Esophagus (tissue), 2 donors: Measurements from ENCODE around the gene CSF2RB. TPM values are rescaled to one million over a fixed set of nuclear protein-coding genes. Genes with fewer than 3 reads are reported as not detected.

Experiments used
- H3K27ac ChIP-seq, 2 donors: one replicate each; pipeline ENCODE4 v1.5.1; 2013; ENCODE audit warnings: low read depth in 2 of 2, mild to moderate bottlenecking in 2 of 2, inconsistent platforms in 1 of 2, low read length in 1 of 2, moderate library complexity in 1 of 2
- H3K27me3 ChIP-seq, 2 donors: one replicate each; pipeline ENCODE4 v1.6.1; 2013; ENCODE audit warnings: low read length in 2 of 2, control low read depth in 1 of 2, mild to moderate bottlenecking in 1 of 2; ENCODE audit not compliant: insufficient read depth in 2 of 2, control insufficient read depth in 1 of 2
- H3K36me3 ChIP-seq, 2 donors: one replicate each; pipeline ENCODE4 v1.6.1; 2013; ENCODE audit warnings: low read length in 1 of 2; ENCODE audit not compliant: control insufficient read depth in 2 of 2, insufficient read depth in 2 of 2
- H3K4me1 ChIP-seq, 2 donors: one replicate each; pipeline ENCODE4 v1.6.1; 2013; ENCODE audit warnings: low read length in 1 of 2; ENCODE audit not compliant: control insufficient read depth in 2 of 2, insufficient read depth in 2 of 2
- H3K4me3 ChIP-seq, 2 donors: one replicate each; pipeline ENCODE4 v1.5.1; 2013; ENCODE audit warnings: low read length in 2 of 2, mild to moderate bottlenecking in 2 of 2, low read depth in 1 of 2, moderate library complexity in 1 of 2
- H3K9me3 ChIP-seq, 2 donors: one replicate each; pipeline ENCODE4 v1.6.1; 2013; ENCODE audit warnings: mild to moderate bottlenecking in 2 of 2, low read depth in 1 of 2, low read length in 1 of 2, moderate library complexity in 1 of 2; ENCODE audit not compliant: control insufficient read depth in 2 of 2, insufficient read depth in 1 of 2
- WGBS, 2 donors: extraction: QIAGEN DNeasy Blood & Tissue Kit; methylation state at CpG; one replicate each; pipeline ENCODE4 v1.1.7; 2013; 5-methylcytosine and 5-hydroxymethylcytosine counted together
- polyA plus RNA-seq, 2 donors: library from polyadenylated mRNA; stranded (reverse); fragments of 200-250 nt; gene quantifications; one replicate each; pipeline ENCODE4 v1.2.3, GENCODE V29; 2013
- donor health status: healthy with polysubstance abuse.
- donor health status: Bipolar disorder and iron deficiency.

CSF2RB gene
- polyA plus RNA-seq, 2 donors = 0.75 to 1.5 TPM

DNA sequence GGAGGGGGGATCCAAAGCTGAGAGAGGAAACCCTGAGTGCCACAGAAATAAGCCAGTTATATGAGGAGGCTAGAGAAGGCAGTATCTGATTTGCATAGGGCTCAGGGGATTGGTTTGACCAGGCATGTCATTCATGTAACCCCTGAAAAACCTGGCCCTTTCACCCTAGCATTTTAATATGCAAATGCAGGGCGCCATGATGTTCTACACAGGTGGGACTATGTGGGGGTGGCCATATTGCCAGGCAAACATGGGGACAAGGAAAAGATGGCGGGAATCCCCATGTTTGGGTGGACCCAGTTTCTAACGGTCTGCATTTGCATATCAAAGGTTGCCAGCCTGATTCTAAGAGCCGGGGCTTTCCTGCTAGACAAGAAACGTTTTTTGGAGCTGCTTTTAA lies 27.2 kb downstream of the CSF2RB start:
- Histone ChIP-seq H3K27me3 (no peaks in the 10 kb centered on the region), H3K4me1 (no peaks in the 10 kb centered on the region), H3K27ac (no peak overlapping the region), H3K4me3 (no peak overlapping the region), H3K9me3 (no peaks in the 10 kb centered on the region), H3K36me3 (no peaks in the 10 kb centered on the region)
- WGBS, 2 donors = 46 to 53% methylated on average over 5 of the region's 5 CpGs

DNA sequence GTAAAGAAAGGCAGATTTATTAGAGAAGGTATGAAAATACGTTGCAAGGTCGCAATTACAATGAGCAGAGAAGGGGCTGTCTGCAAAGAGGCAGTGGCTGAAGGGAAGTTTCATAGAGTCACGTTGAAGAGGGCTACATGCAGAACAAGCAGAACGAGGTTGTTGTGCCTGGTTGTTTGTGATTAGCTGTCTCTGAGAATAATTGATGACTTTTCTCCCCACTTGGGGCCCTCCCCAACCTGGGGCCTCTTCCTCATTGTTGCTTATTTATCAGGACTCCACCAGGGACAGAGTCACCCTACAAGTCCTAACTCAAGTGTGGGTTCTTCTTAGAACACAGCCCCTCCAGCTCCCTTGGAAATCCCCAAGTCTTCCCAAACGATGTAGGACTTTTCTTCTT lies 29.1 kb downstream of the CSF2RB start:
- no peaks in the 10 kb centered on the region for H3K4me1 ChIP-seq
- 46 to 52% methylated on average over 5 of the region's 5 CpGs for WGBS, 2 donors
- H3K4me3 ChIP-seq = no peak overlapping the region
- peak overlapping the region; percentile 10 to 52 for H3K27ac ChIP-seq
- no peaks in the 10 kb centered on the region for H3K27me3 ChIP-seq
- peaks cover 0 to 1% of the 10 kb centered on the region in 2 donors for H3K9me3 ChIP-seq
- no peaks in the 10 kb centered on the region for H3K36me3 ChIP-seq

DNA sequence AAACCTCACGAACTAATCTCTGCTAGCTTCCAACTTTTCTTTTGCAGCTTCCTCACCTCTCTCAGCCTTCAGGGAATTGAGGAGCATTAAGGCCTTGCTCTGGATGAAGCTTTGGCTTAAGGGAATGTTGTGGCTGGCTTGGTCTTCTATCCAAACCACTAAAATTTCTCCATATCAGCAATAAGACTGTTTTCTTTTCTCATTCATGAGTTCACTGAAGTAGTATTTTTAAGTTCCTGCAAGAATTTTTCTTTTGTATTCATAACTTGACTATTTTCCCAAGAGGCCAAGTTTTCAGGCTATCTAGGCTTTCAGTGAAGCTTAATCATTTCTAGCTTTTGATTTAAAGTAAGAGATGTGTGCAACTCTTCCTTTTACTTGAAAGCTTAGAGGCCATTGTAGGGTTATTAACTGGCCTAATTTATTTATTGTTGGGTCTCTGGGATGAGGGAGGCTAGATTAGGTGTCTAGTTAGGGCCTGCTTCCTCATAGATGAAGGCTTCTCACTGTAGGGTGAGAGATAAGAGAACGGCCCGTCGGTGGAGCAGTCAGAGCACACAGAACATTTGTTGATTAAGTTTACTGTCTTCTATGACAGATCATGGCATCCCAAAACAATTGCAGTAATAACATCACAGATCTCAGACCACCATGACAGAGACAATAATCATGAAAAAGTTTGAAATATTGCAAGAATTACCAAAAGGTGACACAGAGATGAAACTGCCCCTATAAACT lies 33.2 kb downstream of the CSF2RB start:
- Histone ChIP-seq H3K27me3 (no peaks in the 10 kb centered on the region), H3K4me1 (no peaks in the 10 kb centered on the region), H3K36me3 (no peaks in the 10 kb centered on the region), H3K9me3 (peaks cover 0 to 2% of the 10 kb centered on the region in 2 donors), H3K27ac (no peak overlapping the region), H3K4me3 (no peak overlapping the region)
- WGBS, 2 donors = 55 to 75% methylated on average over 4 of the region's 4 CpGs

DNA sequence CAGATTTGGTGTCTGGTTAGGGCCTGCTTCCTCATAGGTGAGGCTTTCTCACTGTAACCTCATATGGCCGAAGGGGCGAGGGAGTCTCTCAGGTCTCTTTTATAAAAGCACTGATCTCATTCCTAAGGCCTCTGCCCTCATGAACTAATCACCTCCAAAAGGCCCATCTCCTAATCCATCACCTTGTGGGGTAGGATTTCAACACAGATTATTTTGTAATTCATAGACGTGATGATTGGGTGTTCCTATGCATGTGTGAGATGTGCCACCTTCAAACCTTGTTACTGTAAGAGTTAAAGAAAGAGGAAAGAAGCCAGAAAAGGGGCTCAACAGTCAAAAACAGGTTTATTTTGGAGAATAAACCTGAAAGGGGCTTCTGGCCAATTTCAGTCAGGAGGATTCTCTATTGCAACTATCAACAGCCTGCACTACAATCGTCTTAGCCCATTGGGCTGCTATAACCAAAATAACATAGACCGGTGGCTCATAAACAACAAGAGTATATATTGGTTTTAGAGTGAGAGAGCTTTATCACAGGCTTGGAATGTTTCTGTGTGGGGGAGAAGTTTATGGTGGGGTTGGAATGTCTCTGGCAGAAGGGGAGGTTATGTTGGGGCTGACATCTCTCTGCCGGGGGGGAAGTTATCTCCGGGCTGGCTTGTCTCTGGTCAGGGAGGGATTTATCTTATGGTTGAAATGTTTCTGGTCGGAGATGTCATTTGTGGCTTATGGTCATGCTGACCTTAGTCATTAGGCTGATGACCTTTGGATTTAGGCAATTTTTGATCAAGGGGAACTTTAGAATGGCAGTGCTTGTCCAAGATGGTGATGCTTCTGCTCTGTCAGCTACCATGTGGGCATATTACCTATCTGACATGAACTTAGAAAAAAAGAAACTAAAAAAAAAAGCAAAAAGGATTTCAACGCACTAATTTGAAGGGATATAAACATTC lies 35.1 kb downstream of the CSF2RB start:
- no peaks in the 10 kb centered on the region for H3K36me3 ChIP-seq
- WGBS, 2 donors = 75 to 78% methylated on average over 9 of the region's 9 CpGs
- H3K27me3 ChIP-seq = no peaks in the 10 kb centered on the region

DNA sequence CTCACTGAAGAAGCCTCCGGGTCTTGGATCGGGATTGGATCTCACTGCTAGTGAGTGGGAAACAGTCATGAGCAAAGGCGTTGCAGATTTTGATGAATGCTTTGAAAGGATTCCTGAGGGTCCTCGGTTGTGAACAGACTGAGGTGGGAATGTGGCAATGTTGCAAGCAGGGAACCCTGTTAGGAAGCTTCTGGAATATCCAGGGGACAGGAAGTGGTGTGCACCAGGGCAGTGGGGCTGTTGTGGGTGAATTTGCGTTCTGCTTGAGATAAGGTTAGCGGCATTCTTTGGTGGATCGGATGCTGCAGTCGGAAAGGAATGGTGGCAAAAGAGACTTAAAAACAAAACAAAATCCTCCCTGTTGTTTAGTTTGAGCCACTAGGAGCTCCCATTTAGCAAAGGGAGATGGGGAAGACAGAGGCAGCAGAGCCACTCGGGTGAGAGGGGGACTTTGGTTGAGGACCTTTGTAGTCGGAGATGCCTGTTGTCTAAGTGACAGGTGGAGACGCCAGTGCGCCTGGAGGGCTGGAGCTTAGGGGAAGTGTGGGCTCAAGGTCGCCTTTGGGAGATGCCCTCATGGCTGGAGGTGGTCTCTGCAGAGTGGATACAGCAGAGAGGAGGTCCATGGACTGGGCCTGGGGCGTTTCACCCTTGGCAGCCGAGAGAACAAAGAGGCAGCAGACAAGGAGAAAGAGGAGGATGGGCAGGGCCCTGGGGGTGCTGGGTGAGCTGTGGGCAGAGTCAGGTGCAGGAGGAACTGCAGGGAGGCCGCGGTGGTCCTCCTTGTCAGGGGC lies 37.6 kb downstream of the CSF2RB start:
- Histone ChIP-seq H3K9me3 (peaks cover 0 to 2% of the 10 kb centered on the region in 2 donors), H3K36me3 (no peaks in the 10 kb centered on the region), H3K4me3 (no peak overlapping the region), H3K4me1 (peaks cover 0 to 2% of the 10 kb centered on the region in 2 donors), H3K27ac (no peak overlapping the region), H3K27me3 (no peaks in the 10 kb centered on the region)
- WGBS, 2 donors = 78 to 88% methylated on average over 17 of the region's 17 CpGs

More for the DNA sequence above, 35.1 kb downstream of the CSF2RB start:
- Histone ChIP-seq H3K4me1 (no peaks in the 10 kb centered on the region), H3K9me3 (peaks cover 0 to 2% of the 10 kb centered on the region in 2 donors), H3K27ac (no peak overlapping the region), H3K4me3 (no peak overlapping the region)

DNA sequence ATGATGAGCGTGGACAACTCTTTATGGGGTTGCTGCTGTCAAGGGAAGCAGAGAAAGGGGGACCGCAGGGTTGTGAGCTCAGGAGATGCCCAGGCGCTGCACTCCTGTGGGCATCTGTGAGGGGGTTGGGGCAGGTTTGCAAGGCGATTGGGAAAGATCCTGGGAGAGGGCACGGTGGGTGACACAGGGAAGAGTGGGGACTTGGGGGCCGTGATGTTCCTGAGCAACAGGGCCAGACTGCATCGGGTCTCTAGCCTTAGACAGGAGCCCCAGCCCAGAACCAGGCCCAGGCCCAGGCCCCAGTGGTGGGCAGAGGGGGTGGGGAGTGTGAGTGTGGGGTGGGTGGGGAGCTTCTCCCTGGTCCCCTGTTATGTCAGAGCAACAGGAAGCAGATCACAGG lies 38.3 kb downstream of the CSF2RB start:
- Histone ChIP-seq H3K4me1 (peaks cover 0 to 2% of the 10 kb centered on the region in 2 donors), H3K27ac (no peak overlapping the region), H3K27me3 (no peaks in the 10 kb centered on the region), H3K36me3 (no peaks in the 10 kb centered on the region), H3K9me3 (peaks cover 0 to 2% of the 10 kb centered on the region in 2 donors), H3K4me3 (no peak overlapping the region)
- WGBS, 2 donors = 83 to 86% methylated on average over 7 of the region's 7 CpGs

DNA sequence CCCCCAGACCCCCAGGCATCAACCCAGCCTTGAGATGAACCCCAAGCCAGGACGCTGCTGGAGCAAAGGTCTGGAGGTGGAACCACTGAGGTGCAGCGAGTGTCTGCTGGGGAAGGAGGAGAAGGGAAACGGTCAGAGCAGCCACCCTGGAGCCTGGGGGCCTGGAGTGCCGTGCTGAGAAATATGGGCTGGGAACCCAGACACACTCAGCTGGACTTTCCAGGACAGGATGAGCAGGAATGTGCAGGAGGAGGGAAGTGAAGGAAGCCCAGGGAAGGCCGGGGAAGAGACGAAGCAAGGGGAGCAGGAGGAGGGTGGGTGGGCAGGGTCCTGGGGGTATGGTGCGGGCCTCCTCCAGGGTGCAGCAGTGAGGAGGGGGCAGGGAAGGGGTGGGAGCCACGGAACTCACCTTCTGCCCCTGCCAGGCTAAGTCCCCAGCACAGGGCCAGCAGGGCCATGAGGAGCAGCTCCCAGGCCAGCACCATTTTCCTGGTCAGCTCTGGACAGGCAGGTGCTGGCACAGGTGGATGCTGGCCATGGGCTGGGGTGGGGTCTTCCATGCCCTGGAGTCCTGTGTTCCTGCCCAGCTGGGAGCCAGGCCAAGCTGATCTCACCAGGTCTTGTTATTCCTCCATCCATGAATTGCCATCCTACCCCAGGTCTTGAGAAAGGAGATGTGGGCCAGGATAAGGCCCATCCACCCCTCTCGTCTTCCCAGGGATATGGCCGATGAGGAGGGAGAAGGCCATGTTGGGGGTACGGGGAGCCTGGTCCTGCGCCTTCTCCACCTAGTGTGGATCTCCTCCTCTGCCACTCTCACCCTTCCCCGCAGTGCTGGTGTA lies 40.0 kb downstream of the CSF2RB start:
- H3K27me3 ChIP-seq = no peaks in the 10 kb centered on the region
- no peak overlapping the region for H3K27ac ChIP-seq
- H3K9me3 ChIP-seq = no peaks in the 10 kb centered on the region
- H3K4me1 ChIP-seq = peaks cover 0 to 2% of the 10 kb centered on the region in 2 donors
- no peak overlapping the region for H3K4me3 ChIP-seq
- 78 to 81% methylated on average over 13 of the region's 13 CpGs for WGBS, 2 donors
- no peaks in the 10 kb centered on the region for H3K36me3 ChIP-seq

DNA sequence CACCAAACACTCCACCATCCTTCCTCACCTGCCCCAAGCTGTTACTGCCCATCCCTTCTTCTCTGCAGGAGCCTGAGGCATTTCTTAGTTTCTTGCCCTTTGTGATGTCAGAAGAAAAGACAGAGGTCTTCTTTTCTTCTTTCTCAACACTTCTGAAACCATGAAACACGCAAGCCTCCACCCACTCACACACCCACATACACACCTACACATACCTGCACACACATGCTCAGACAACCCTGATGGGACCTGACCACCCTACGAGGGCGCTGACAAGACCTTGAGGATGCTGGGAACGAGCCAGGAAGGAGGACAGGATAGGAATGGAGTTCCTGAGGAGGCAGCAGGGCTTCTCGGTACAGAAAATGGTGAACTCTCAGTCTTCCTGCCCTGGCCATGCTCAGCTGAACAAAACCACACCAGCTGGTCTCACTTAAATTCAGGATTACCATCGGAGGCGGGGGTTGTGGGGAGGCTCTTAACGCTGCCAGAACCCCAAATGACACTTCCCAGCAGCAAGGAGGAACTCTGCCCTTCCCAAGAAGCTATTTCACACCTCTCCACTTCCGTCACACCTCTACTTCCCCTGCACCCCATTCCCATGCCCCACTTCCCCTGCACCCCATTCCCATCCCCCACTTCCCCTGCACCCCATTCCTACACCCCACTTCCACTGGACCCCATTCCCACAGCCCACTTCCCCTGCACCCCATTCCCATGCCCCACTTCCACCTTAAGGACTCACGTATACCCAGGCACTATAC lies 41.0 kb downstream of the CSF2RB start:
- 53 to 66% methylated on average over 10 of the region's 10 CpGs for WGBS, 2 donors
- Histone ChIP-seq H3K4me1 (peaks cover 0 to 2% of the 10 kb centered on the region in 2 donors), H3K36me3 (no peaks in the 10 kb centered on the region), H3K4me3 (no peak overlapping the region), H3K27me3 (no peaks in the 10 kb centered on the region), H3K9me3 (no peaks in the 10 kb centered on the region), H3K27ac (no peak overlapping the region)
